GM12878 (cell line): ENCODE results near the gene SEPHS2. TPM values are rescaled to one million over a fixed set of nuclear protein-coding genes. Genes with fewer than 3 reads are reported as not detected.

Source experiments
- ASH2L ChIP-seq: fragments of 300-600, 200-600 bp; sonication (generic); IDR thresholded peaks from 2 replicates; pipeline ENCODE4 v1.6.1; 2017; ENCODE audit warnings: low read depth, mild to moderate bottlenecking, borderline replicate concordance
- BCL11A ChIP-seq: IDR thresholded peaks from 2 replicates; pipeline ENCODE4 v1.6.1; 2011; ENCODE audit warnings: low read depth, low read length
- BCL3 ChIP-seq: IDR thresholded peaks from 2 replicates; pipeline ENCODE4 v1.6.1; 2011; ENCODE audit warnings: borderline replicate concordance, low read depth, mild to moderate bottlenecking, moderate library complexity, low read length; ENCODE audit not compliant: insufficient read depth, poor library complexity, severe bottlenecking
- PML ChIP-seq: IDR thresholded peaks from 2 replicates; pipeline ENCODE4 v1.6.1; 2012; ENCODE audit warnings: low read length, inconsistent platforms
- USF2 ChIP-seq: IDR thresholded peaks from 2 replicates; pipeline ENCODE4 v1.6.1; 2011; ENCODE audit warnings: low read depth, low read length, improper control_type of control experiment, borderline replicate concordance
- ZBED1 ChIP-seq: IDR thresholded peaks from 2 replicates; pipeline ENCODE4 v1.6.1; 2016; ENCODE audit warnings: borderline replicate concordance
- ZNF592 ChIP-seq: fragments of 450-650 bp; IDR thresholded peaks from 2 replicates; pipeline ENCODE4 v1.6.1; 2017; ENCODE audit warnings: mild to moderate bottlenecking, moderate library complexity
- polyA plus RNA-seq, 11 experiments: library from polyadenylated mRNA; depleted of rRNA in 4 of 11; unstranded in 6 of 11; stranded (reverse) in 5 of 11; fragments of >200 nt; fragmentation: Nextera tagmentation in 4 of 11; fragmentation: Illumina TruSeq in 1 of 11; extraction: Ambion mirVana in 4 of 11; extraction: Trizol in 1 of 11; gene quantifications; 1 replicate in 1 of 11; 2 replicates in 10 of 11; pipeline versions ENCODE4 v1.2.1 to v1.2.3, GENCODE V29; 2011 to 2016; ENCODE audit warnings: inconsistent platforms in 2 of 11, missing spikeins in 2 of 11, low read depth in 1 of 11
- total RNA-seq, 4 experiments: library from RNA; depleted of rRNA in 3 of 4; stranded (reverse); fragments of >200 nt in 3 of 4; fragmentation: Illumina TruSeq in 1 of 4; extraction: Trizol in 1 of 4; gene quantifications; 2 replicates each; pipeline versions ENCODE4 v1.2.1 to v1.2.3, GENCODE V29; 2013 to 2021

The SEPHS2 gene
- total and polyA plus RNA-seq, 10 of the 15 experiments (the other 5 are each of a cell fraction or from before 2014, with no cell fraction given): 21.6 to 99.8 (median 72.9) TPM

DNA sequence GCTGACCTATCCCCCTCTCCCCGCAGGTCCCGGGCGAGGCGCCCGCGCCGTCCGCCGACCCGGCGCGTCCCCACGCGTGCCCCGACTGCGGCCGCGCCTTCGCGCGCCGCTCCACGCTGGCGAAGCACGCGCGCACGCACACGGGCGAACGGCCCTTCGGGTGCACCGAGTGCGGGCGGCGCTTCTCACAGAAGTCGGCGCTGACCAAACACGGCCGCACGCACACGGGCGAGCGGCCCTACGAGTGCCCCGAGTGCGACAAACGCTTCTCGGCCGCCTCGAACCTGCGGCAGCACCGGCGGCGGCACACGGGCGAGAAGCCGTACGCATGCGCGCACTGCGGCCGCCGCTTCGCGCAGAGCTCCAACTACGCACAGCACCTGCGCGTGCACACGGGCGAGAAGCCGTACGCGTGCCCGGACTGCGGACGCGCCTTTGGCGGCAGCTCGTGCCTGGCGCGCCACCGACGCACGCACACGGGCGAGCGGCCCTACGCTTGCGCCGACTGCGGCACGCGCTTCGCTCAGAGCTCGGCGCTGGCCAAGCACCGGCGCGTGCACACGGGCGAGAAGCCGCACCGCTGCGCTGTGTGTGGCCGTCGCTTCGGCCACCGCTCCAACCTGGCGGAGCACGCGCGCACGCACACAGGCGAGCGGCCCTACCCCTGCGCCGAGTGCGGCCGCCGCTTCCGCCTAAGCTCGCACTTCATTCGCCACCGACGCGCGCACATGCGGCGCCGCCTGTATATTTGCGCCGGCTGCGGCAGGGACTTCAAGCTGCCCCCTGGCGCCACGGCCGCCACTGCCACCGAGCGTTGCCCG is 27.9 kb downstream of the SEPHS2 start (continued):
- TF ChIP-seq ZBED1 (peak; percentile 34; the same call in 1 of the 2 replicates), BCL11A (no peak), USF2 (no peak; the same call in 1 of the 2 replicates), BCL3 (peak; percentile 10), ZNF592 (0 out of 2 replicates have a peak, but pooled peaks have one; percentile 56), ASH2L (0 out of 2 replicates have a peak, but pooled peaks have one; percentile 28), PML (no peak; the same call in 1 of the 2 replicates)
